HL-60 (cell line): ENCODE measurements around the gene LEP.

Experiments
- CTCF ChIP-seq: IDR thresholded peaks from one replicate; pipeline ENCODE4 v1.5.1; 2011; ENCODE audit warnings: low read length, control low read depth, inconsistent platforms; ENCODE audit not compliant: insufficient read depth
- GABPA ChIP-seq: IDR thresholded peaks from 2 replicates; pipeline ENCODE4 v1.6.1; 2012; ENCODE audit warnings: low read depth
- POLR2AphosphoS5 ChIP-seq: IDR thresholded peaks from 2 replicates; pipeline ENCODE4 v1.6.1; 2012; ENCODE audit warnings: low read depth
- SPI1 ChIP-seq: IDR thresholded peaks from 2 replicates; pipeline ENCODE4 v1.6.1; 2012; ENCODE audit warnings: low read depth, mild to moderate bottlenecking, borderline replicate concordance
- TF ChIP-seq, protein P1 (sequence below): IDR thresholded peaks from 2 replicates; pipeline ENCODE4 v1.6.1; 2012; ENCODE audit warnings: low read depth; ENCODE audit not compliant: insufficient replicate concordance

DNA sequence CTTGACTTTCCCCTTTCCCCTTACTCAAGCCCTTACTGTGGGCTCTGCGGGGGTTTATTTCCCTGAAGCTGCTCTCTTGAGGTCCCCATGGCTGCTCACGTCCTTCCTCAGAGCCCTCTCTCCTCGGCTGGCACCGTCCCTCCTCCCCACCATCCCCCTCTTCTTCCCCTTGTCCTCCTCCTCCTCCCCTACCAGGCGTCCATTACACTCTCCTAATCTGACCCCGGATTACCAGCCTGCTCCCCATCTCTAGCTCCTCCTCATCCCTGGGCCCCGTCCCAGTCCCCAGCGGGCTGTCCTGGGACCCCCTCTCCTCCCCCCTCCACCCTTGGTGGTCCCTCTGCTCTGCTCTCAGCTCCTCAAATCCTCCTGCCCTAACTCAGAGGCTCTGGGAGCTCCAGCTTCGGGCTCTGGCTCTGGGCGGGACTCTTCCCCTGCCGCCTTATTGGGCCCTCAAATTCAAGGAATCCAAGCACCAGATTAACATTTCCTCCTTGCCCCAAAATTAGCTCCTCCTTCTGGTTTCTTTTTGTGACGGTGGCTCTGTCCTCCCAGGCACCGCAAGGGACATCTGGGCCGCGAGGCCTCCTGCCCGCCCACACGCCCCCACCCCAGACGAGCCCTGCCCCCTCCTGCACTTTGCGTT, 48.5 kb upstream of the LEP start:
- TF ChIP-seq CTCF, result no peak
- no peak for TF ChIP-seq POLR2AphosphoS5
- no peak for TF ChIP-seq GABPA
- TF ChIP-seq, protein P1, sequence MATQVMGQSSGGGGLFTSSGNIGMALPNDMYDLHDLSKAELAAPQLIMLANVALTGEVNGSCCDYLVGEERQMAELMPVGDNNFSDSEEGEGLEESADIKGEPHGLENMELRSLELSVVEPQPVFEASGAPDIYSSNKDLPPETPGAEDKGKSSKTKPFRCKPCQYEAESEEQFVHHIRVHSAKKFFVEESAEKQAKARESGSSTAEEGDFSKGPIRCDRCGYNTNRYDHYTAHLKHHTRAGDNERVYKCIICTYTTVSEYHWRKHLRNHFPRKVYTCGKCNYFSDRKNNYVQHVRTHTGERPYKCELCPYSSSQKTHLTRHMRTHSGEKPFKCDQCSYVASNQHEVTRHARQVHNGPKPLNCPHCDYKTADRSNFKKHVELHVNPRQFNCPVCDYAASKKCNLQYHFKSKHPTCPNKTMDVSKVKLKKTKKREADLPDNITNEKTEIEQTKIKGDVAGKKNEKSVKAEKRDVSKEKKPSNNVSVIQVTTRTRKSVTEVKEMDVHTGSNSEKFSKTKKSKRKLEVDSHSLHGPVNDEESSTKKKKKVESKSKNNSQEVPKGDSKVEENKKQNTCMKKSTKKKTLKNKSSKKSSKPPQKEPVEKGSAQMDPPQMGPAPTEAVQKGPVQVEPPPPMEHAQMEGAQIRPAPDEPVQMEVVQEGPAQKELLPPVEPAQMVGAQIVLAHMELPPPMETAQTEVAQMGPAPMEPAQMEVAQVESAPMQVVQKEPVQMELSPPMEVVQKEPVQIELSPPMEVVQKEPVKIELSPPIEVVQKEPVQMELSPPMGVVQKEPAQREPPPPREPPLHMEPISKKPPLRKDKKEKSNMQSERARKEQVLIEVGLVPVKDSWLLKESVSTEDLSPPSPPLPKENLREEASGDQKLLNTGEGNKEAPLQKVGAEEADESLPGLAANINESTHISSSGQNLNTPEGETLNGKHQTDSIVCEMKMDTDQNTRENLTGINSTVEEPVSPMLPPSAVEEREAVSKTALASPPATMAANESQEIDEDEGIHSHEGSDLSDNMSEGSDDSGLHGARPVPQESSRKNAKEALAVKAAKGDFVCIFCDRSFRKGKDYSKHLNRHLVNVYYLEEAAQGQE, result no peak
- TF ChIP-seq SPI1, result no peak
